RWPE2 (cell line): ENCODE data around the gene MBOAT2.
"Not testable (repeated sequence)": the region's sequence is repeated elsewhere in the genome, so short reads cannot be mapped to it uniquely, and the experiment has no call there.

Experiments used
- ATAC-seq: fragments of 200-7000 bp; cut with Tn5 transposase; 3 replicates; pipeline ENCODE4 v1.9.1; 2021; ENCODE audit warnings: low read depth
- DNase-seq: peaks from one replicate; pipeline ENCODE4 v3.0.0-alpha.2; 2020; ENCODE audit warnings: low spot score
- H3K27ac ChIP-seq: fragments of 450-650 bp; 2 replicates; pipeline ENCODE4 v1.5.1; 2017; ENCODE audit warnings: mild to moderate bottlenecking; ENCODE audit not compliant: poor library complexity, severe bottlenecking
- H3K27me3 ChIP-seq: fragments of 250-450 bp; sonication (Bioruptor Pico); 2 replicates; pipeline ENCODE4 v1.5.1; 2021; ENCODE audit warnings: mild to moderate bottlenecking, moderate library complexity; ENCODE audit not compliant: insufficient read depth, poor library complexity, severe bottlenecking
- H3K36me3 ChIP-seq: fragments of 250-450 bp; sonication (Bioruptor Pico); 2 replicates; pipeline ENCODE4 v1.5.1; 2020; ENCODE audit warnings: low read depth, mild to moderate bottlenecking, moderate library complexity
- H3K4me1 ChIP-seq: fragments of 250-450 bp; sonication (Bioruptor Pico); 2 replicates; pipeline ENCODE4 v1.5.1; 2021; ENCODE audit warnings: mild to moderate bottlenecking, moderate library complexity; ENCODE audit not compliant: insufficient read depth, poor library complexity, severe bottlenecking
- H3K4me3 ChIP-seq: fragments of 250-450 bp; sonication (Bioruptor Pico); 2 replicates; pipeline ENCODE4 v1.5.1; 2021; ENCODE audit warnings: mild to moderate bottlenecking, moderate library complexity; ENCODE audit not compliant: severe bottlenecking
- H3K9me3 ChIP-seq: fragments of 250-450 bp; sonication (Bioruptor Pico); 2 replicates; pipeline ENCODE4 v1.5.1; 2021; ENCODE audit warnings: mild to moderate bottlenecking, moderate library complexity; ENCODE audit not compliant: severe bottlenecking
- CTCF ChIP-seq: fragments of 450-650 bp; IDR thresholded peaks from one replicate; pipeline ENCODE4 v1.5.1; 2017; ENCODE audit warnings: mild to moderate bottlenecking, moderate library complexity; ENCODE audit not compliant: poor library complexity, severe bottlenecking

Gene MBOAT2

GRCh38 chr2:9045595-9045994 lies 42.1 kb upstream of the MBOAT2 start:
- no peak for TF ChIP-seq CTCF
- H3K36me3 ChIP-seq: no peaks in the 10 kb centered on the region
- no peak for DNase-seq
- H3K27me3 ChIP-seq: no peaks in the 10 kb centered on the region
- no peaks in the 10 kb centered on the region for H3K4me1 ChIP-seq
- H3K9me3 ChIP-seq: no peaks in the 10 kb centered on the region
- no peak overlapping the region for H3K27ac ChIP-seq
- no peak for ATAC-seq
- no peak overlapping the region for H3K4me3 ChIP-seq

- H3K9me3 ChIP-seq, H3K27ac ChIP-seq, DNase-seq, H3K36me3 ChIP-seq, H3K4me3 ChIP-seq, H3K4me1 ChIP-seq, ATAC-seq, H3K27me3 ChIP-seq: not testable (repeated sequence)
These were observed 40.0 kb upstream of the MBOAT2 start for GRCh38 chr2:9043491-9043890.

- ATAC-seq: no peak
- Histone ChIP-seq H3K27ac (no peak overlapping the region), H3K36me3 (no peaks in the 10 kb centered on the region), H3K4me3 (no peak overlapping the region), H3K27me3 (no peaks in the 10 kb centered on the region), H3K4me1 (no peaks in the 10 kb centered on the region), H3K9me3 (no peaks in the 10 kb centered on the region)
- no peak for DNase-seq
- no peak for TF ChIP-seq CTCF
These were observed 33.7 kb upstream of the MBOAT2 start for GRCh38 chr2:9037166-9037565.

- TF ChIP-seq CTCF: no peak
- DNase-seq: no peak
- ATAC-seq: no peak
These were observed 30.1 kb upstream of the MBOAT2 start for GRCh38 chr2:9033385-9034168.

GRCh38 chr2:9032536-9033255 lies 29.2 kb upstream of the MBOAT2 start:
- DNase-seq: no peak
- Histone ChIP-seq H3K27ac (no peak overlapping the region), H3K36me3 (no peaks in the 10 kb centered on the region), H3K27me3 (no peaks in the 10 kb centered on the region), H3K4me3 (no peak overlapping the region), H3K4me1 (no peaks in the 10 kb centered on the region), H3K9me3 (no peaks in the 10 kb centered on the region)
- no peak for TF ChIP-seq CTCF
- no peak for ATAC-seq

More at GRCh38 chr2:9033385-9034168, 30.1 kb upstream of the MBOAT2 start:
- H3K4me3 ChIP-seq: no peak overlapping the region
- H3K27me3 ChIP-seq: no peaks in the 10 kb centered on the region
- H3K9me3 ChIP-seq: no peaks in the 10 kb centered on the region
- no peaks in the 10 kb centered on the region for H3K36me3 ChIP-seq
- no peaks in the 10 kb centered on the region for H3K4me1 ChIP-seq
- no peak overlapping the region for H3K27ac ChIP-seq
